K562 (cell line): Measurements from ENCODE around the gene CPZ. TPM values are rescaled to one million over a fixed set of nuclear protein-coding genes. Genes with fewer than 3 reads are reported as not detected.

ENCODE experiments used
- ARID3B ChIP-seq: fragments of 250-450 bp; sonication (Bioruptor Pico); IDR thresholded peaks from 2 replicates; pipeline ENCODE4 v1.4.0; 2020; ENCODE audit warnings: borderline replicate concordance
- BCL6 ChIP-seq: fragments of 250-450 bp; sonication (Bioruptor Pico); IDR thresholded peaks from 2 replicates; pipeline ENCODE4 v1.4.0; 2020
- EGR1 ChIP-seq: fragments of 450-650 bp; conservative IDR thresholded peaks from 2 replicates; pipeline ENCODE4 v1.6.1; 2017; ENCODE audit warnings: mild to moderate bottlenecking
- KLF10 ChIP-seq: fragments of 250-450 bp; sonication (Bioruptor Pico); IDR thresholded peaks from 2 replicates; pipeline ENCODE4 v1.6.1; 2021; ENCODE audit warnings: matching md5 sums
- NR2C2 ChIP-seq, 2 experiments: fragments of 200-800 bp in 1 of 2; sonication (Bioruptor generic) in 1 of 2; sonication (generic) in 1 of 2; formaldehyde crosslinking in 1 of 2; IDR thresholded peaks; 2 replicates each; pipeline versions ENCODE4 v1.6.1 to v1.8.0; 2016 to 2022; ENCODE audit warnings: mild to moderate bottlenecking in 1 of 2, missing compliant biosample characterization in 1 of 2, missing genetic modification characterization in 1 of 2, missing genetic modification reagents in 1 of 2
- SAFB ChIP-seq: fragments of 200-400 bp; formaldehyde crosslinking; IDR thresholded peaks from 2 replicates; pipeline ENCODE4 v1.6.1; 2017; ENCODE audit warnings: low read depth, low read length, borderline replicate concordance
- ZC3H4 ChIP-seq: sonication (generic); formaldehyde crosslinking; IDR thresholded peaks from 2 replicates; pipeline ENCODE4 v1.9.0; 2021; ENCODE audit warnings: missing genetic modification reagents, borderline replicate concordance
- ZNF76 ChIP-seq: fragments of 250-450 bp; sonication (Bioruptor Pico); IDR thresholded peaks from 2 replicates; pipeline ENCODE4 v1.4.0; 2020; ENCODE audit warnings: mild to moderate bottlenecking, moderate library complexity, borderline replicate concordance
- polyA plus RNA-seq, 8 experiments: library from polyadenylated mRNA; depleted of rRNA in 4 of 8; stranded (reverse) in 5 of 8; unstranded in 3 of 8; fragments of >200 nt; fragmentation: Nextera tagmentation in 2 of 8; fragmentation: Illumina TruSeq in 1 of 8; extraction: Ambion mirVana in 2 of 8; extraction: Trizol in 1 of 8; gene quantifications; 2 replicates each; pipeline versions ENCODE4 v1.2.1 to v1.2.3, GENCODE V29; 2011 to 2014; ENCODE audit warnings: inconsistent platforms in 1 of 8, missing spikeins in 1 of 8
- total RNA-seq, 7 experiments: library from RNA; depleted of rRNA in 6 of 7; stranded (reverse); fragments of >200 nt in 6 of 7; fragmentation: Illumina TruSeq in 2 of 7; extraction: Trizol in 2 of 7; gene quantifications; 2 replicates each; pipeline versions ENCODE4 v1.2.1 to v1.2.3, GENCODE V29; 2011 to 2021; ENCODE audit warnings: low replicate concordance in 1 of 7
- TF ChIP-seq, protein P1 (sequence below): fragments of 250-450 bp; sonication (Bioruptor Pico); IDR thresholded peaks from 2 replicates; pipeline ENCODE4 v1.8.0; 2021; ENCODE audit warnings: borderline replicate concordance, mild to moderate bottlenecking, moderate library complexity; ENCODE audit not compliant: poor library complexity, severe bottlenecking

The CPZ gene
- total and polyA plus RNA-seq, 9 of the 15 experiments (the other 6 are each of a cell fraction or from before 2014, with no cell fraction given), result 0.06 to 2.2 (median 1.2) TPM; not detected in 1

GRCh38 chr4:8639021-8639420, 46.5 kb downstream of the CPZ start (continued):
- TF ChIP-seq, protein P1, sequence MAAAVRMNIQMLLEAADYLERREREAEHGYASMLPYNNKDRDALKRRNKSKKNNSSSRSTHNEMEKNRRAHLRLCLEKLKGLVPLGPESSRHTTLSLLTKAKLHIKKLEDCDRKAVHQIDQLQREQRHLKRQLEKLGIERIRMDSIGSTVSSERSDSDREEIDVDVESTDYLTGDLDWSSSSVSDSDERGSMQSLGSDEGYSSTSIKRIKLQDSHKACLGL (CRISPR knock-in tag), result no peak
- TF ChIP-seq ZC3H4, result no peak
- no peak for TF ChIP-seq ARID3B
- TF ChIP-seq SAFB, result no peak
- no peak for TF ChIP-seq EGR1
- no peak for TF ChIP-seq ZNF76 (CRISPR knock-in tag)
- no peak for TF ChIP-seq KLF10 (CRISPR knock-in tag)
- no peak for TF ChIP-seq BCL6
- TF ChIP-seq NR2C2 (CRISPR knock-in tag; IDR thresholded peaks at IDR 0.05), result no peak
- TF ChIP-seq NR2C2 (tag; IDR thresholded peaks at IDR 0.05), result no peak
